Measurements from ENCODE around the gene IL4I1. TPM values are rescaled to one million over a fixed set of nuclear protein-coding genes. Genes with fewer than 3 reads are reported as not detected.

Gene IL4I1
- total and polyA plus RNA-seq, 2 of the 4 experiments (the other 2 are of a cell fraction), result 0.31 to 0.36 TPM

DNA sequence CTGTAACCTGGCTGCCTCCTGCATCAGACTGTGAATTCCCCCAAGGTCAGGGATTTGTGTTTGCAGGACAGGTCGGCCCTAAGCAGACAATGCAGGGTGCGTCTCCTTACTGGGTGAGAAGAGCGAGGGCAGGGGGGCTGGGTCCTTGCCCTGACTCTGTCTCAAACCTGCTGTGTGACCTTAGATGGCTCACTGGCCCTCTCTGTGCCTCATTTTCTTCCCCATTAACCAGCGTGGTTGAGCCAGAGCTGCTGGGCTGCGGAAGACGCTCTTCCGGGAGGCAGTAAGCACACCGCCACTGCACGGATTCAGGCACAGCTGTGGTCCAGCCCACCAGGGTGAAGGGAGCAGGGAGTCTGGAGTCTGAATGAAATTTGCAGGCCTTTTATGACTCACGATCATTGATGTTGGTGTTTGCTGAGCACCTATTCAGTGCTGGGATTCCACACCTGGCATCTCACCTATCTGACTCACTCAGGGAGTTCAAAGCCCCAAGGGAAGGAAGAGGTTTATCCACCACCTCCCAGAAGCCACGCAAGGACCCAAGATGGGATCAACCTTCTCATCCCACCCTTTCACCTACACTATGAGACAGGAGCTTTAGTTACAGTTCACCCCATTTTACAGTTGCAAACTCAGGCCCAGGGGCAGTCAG, 22.1 kb downstream of the IL4I1 start:
- Histone ChIP-seq H4K20me1 (ENCODE audit: insufficient read depth, low read length) (no peaks in the 10 kb centered on the region; the same call in 1 of the 2 replicates), H2AK9ac (replicated peaks; ENCODE audit: low read depth, low read length, poor library complexity) (peak overlapping the region; percentile 22), H3K4ac (ENCODE audit: low read depth, low read length) (no peak overlapping the region), H3K27ac (ENCODE audit: insufficient read depth, low read length) (no peak overlapping the region), H2BK15ac (ENCODE audit: low read depth, low read length) (no peak overlapping the region), H3K9me1 (ENCODE audit: insufficient read depth, low read length) (peaks cover 9% of the 10 kb centered on the region), H3K4me1 (ENCODE audit: control insufficient read depth, insufficient read depth, low read length) (peaks cover 11% of the 10 kb centered on the region), H4K91ac (ENCODE audit: insufficient read depth, low read depth, low read length) (0 out of 2 replicates have a peak overlapping the region, but pooled peaks have one; percentile 26), H3K14ac (replicated peaks; ENCODE audit: low read depth, low read length) (no peak overlapping the region), H3K27me3 (ENCODE audit: control insufficient read depth, insufficient read depth, low read length) (no peaks in the 10 kb centered on the region), H3K56ac (ENCODE audit: extremely low read depth, insufficient read depth, low read length) (no peak overlapping the region), H3K4me2 (ENCODE audit: low read depth, low read length) (no peak overlapping the region; the same call in 1 of the 2 replicates), H3K36me3 (ENCODE audit: control insufficient read depth, insufficient read depth, low read length) (peaks cover 11% of the 10 kb centered on the region; the same call in 1 of the 2 replicates), H3K9me3 (ENCODE audit: control insufficient read depth, insufficient read depth, low read length) (no peaks in the 10 kb centered on the region), H2AK5ac (ENCODE audit: low read depth, low read length) (no peak overlapping the region), H3K18ac (ENCODE audit: low read depth, low read length) (no peak overlapping the region), H2BK5ac (ENCODE audit: low read depth, low read length, poor library complexity, severe bottlenecking) (no peak overlapping the region), H3K79me1 (ENCODE audit: low read depth in 1 of 2, low read length in 2 of 2) (peaks cover 27 to 65% of the 10 kb centered on the region in 2 experiments), H4K8ac (ENCODE audit: low read depth in 2 of 2, low read length in 2 of 2) (no peak overlapping the region; a peak in 1 of 4 replicates), H2BK20ac (ENCODE audit: low read depth, low read length) (no peak overlapping the region), H3K23ac (ENCODE audit: low read depth, low read length) (no peak overlapping the region; the same call in 1 of the 2 replicates), H3K4me3 (ENCODE audit: insufficient read depth, low read depth, low read length) (no peak overlapping the region), H2AFZ (replicated peaks; ENCODE audit: low read length, poor library complexity) (no peak overlapping the region), H3K9ac (ENCODE audit: low read depth, low read length) (no peak overlapping the region), H4K5ac (ENCODE audit: low read depth, low read length) (no peak overlapping the region), H2BK120ac (ENCODE audit: low read depth, low read length) (no peak overlapping the region)
- dilution Hi-C loops (cut with HindIII; ENCODE audit: low sequenced_read_pairs, unreplicated experiment), result no loop called here
- ChIA-PET CTCF (no interaction called here), POLR2A (ENCODE audit: unreplicated experiment) (no interaction called here)
- no peak for ATAC-seq (ENCODE audit: low read depth)
- BruUV-seq (replicated peaks), result no TSS peak
- 83% methylated on average over 1 of the region's 11 CpGs; no CpG with 5 or more reads in 1 of the 2 experiments for WGBS, 2 experiments (ENCODE audit: extremely low coverage in 2 of 2, insufficient read length in 1 of 2)
- in situ Hi-C loops (cut with MboI; ENCODE audit: low sequenced_read_pairs), result no loop called here
- no peak for DNase-seq
- intact Hi-C loops (cut with micrococcal nuclease), result loop anchor here (5.0 kb wide), 1 partner anchor 153 kb away; the partner anchor contains the start of genes VRK3 and ZNF473
- TF ChIP-seq NFE2L2 (IDR thresholded peaks at IDR 0.05; ENCODE audit: low read depth, low read length) (no peak), MAFK (IDR thresholded peaks at IDR 0.05; ENCODE audit: low read depth, low read length) (no peak), POLR2A (IDR thresholded peaks at IDR 0.05; ENCODE audit: low read depth, low read length) (no peak), CEBPB (IDR thresholded peaks at IDR 0.05; ENCODE audit: low read depth, low read length) (no peak), CHD1 (IDR thresholded peaks at IDR 0.05; ENCODE audit: low read depth, low read length) (no peak), MAZ (IDR thresholded peaks at IDR 0.05; ENCODE audit: borderline replicate concordance, low read depth, low read length) (no peak), BHLHE40 (IDR thresholded peaks at IDR 0.05; ENCODE audit: low read depth, low read length) (no peak), RAD21 (IDR thresholded peaks at IDR 0.05; ENCODE audit: low read length) (no peak), FOS (IDR thresholded peaks at IDR 0.05; ENCODE audit: low read depth, low read length) (no peak), SMC3 (IDR thresholded peaks at IDR 0.05; ENCODE audit: low read depth, low read length) (no peak), RCOR1 (IDR thresholded peaks at IDR 0.05; ENCODE audit: insufficient replicate concordance, low read length) (no peak), MXI1 (IDR thresholded peaks at IDR 0.05; ENCODE audit: borderline replicate concordance, low read depth, low read length) (no peak)
- TF ChIP-seq, protein P1, sequence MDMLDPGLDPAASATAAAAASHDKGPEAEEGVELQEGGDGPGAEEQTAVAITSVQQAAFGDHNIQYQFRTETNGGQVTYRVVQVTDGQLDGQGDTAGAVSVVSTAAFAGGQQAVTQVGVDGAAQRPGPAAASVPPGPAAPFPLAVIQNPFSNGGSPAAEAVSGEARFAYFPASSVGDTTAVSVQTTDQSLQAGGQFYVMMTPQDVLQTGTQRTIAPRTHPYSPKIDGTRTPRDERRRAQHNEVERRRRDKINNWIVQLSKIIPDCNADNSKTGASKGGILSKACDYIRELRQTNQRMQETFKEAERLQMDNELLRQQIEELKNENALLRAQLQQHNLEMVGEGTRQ (IDR thresholded peaks at IDR 0.05; ENCODE audit: low read depth, low read length), result no peak
- TF ChIP-seq, protein P2, sequence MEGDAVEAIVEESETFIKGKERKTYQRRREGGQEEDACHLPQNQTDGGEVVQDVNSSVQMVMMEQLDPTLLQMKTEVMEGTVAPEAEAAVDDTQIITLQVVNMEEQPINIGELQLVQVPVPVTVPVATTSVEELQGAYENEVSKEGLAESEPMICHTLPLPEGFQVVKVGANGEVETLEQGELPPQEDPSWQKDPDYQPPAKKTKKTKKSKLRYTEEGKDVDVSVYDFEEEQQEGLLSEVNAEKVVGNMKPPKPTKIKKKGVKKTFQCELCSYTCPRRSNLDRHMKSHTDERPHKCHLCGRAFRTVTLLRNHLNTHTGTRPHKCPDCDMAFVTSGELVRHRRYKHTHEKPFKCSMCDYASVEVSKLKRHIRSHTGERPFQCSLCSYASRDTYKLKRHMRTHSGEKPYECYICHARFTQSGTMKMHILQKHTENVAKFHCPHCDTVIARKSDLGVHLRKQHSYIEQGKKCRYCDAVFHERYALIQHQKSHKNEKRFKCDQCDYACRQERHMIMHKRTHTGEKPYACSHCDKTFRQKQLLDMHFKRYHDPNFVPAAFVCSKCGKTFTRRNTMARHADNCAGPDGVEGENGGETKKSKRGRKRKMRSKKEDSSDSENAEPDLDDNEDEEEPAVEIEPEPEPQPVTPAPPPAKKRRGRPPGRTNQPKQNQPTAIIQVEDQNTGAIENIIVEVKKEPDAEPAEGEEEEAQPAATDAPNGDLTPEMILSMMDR (conservative IDR thresholded peaks at IDR 0.05; ENCODE audit: low read depth, low read length), result no peak
- TF ChIP-seq, protein P3, sequence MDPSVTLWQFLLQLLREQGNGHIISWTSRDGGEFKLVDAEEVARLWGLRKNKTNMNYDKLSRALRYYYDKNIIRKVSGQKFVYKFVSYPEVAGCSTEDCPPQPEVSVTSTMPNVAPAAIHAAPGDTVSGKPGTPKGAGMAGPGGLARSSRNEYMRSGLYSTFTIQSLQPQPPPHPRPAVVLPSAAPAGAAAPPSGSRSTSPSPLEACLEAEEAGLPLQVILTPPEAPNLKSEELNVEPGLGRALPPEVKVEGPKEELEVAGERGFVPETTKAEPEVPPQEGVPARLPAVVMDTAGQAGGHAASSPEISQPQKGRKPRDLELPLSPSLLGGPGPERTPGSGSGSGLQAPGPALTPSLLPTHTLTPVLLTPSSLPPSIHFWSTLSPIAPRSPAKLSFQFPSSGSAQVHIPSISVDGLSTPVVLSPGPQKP (IDR thresholded peaks at IDR 0.05; ENCODE audit: borderline replicate concordance, low read depth, low read length), result no peak
